Left forelimb (tissue), 1 donor: Measurements from ENCODE around the gene MAEA.

Experiments
- DNase-seq: peaks from one replicate; pipeline ENCODE4 v3.0.0-alpha.2; 2018; ENCODE audit warnings: low spot score

MAEA gene

GRCh38 chr4:1249731-1250526 lies 39.8 kb upstream of the MAEA start:
- DNase-seq, result peak; percentile 55

- DNase-seq, result peak; percentile 54
Measured at GRCh38 chr4:1250527-1250812, 39.2 kb upstream of the MAEA start.

GRCh38 chr4:1250921-1251772 lies 38.5 kb upstream of the MAEA start:
- DNase-seq, result peak; percentile 31

- no peak for DNase-seq
Measured at GRCh38 chr4:1251773-1252066, 38.0 kb upstream of the MAEA start.

GRCh38 chr4:1252928-1253492 lies 36.7 kb upstream of the MAEA start:
- no peak for DNase-seq

GRCh38 chr4:1253831-1254230 lies 35.9 kb upstream of the MAEA start:
- DNase-seq, result no peak

GRCh38 chr4:1255151-1255550 lies 34.5 kb upstream of the MAEA start:
- no peak for DNase-seq

GRCh38 chr4:1255699-1256098 lies 34.0 kb upstream of the MAEA start:
- no peak for DNase-seq

GRCh38 chr4:1258457-1258856 lies 31.2 kb upstream of the MAEA start:
- DNase-seq, result no peak

- DNase-seq, result no peak
Measured at GRCh38 chr4:1259966-1260365, 29.7 kb upstream of the MAEA start.

GRCh38 chr4:1260418-1261106 lies 29.1 kb upstream of the MAEA start:
- DNase-seq, result no peak

GRCh38 chr4:1261107-1261928 lies 28.4 kb upstream of the MAEA start:
- DNase-seq, result no peak

GRCh38 chr4:1264942-1265341 lies 24.7 kb upstream of the MAEA start:
- DNase-seq, result no peak

GRCh38 chr4:1265351-1265750 lies 24.3 kb upstream of the MAEA start:
- DNase-seq, result no peak

- no peak for DNase-seq
Measured at GRCh38 chr4:1266881-1267763, 22.6 kb upstream of the MAEA start.

GRCh38 chr4:1269209-1269608 lies 20.5 kb upstream of the MAEA start:
- no peak for DNase-seq

GRCh38 chr4:1271686-1272085 lies 18.0 kb upstream of the MAEA start:
- DNase-seq, result no peak

GRCh38 chr4:1274871-1275270 lies 14.8 kb upstream of the MAEA start:
- DNase-seq, result no peak

- no peak for DNase-seq
Measured at GRCh38 chr4:1276984-1277383, 12.7 kb upstream of the MAEA start.

GRCh38 chr4:1277667-1278665 lies 11.7 kb upstream of the MAEA start:
- DNase-seq, result no peak
